Stimulated activated CD8-positive, alpha-beta memory T cell treated with anti-CD3 and anti-CD28 coated beads, Interleukin-7, amount 100 ng/mL, for 48 hours (primary cell): ENCODE results near the gene APC.
"Not testable (repeated sequence)": the region's sequence is repeated elsewhere in the genome, so short reads cannot be mapped to it uniquely, and the experiment has no call there.

Experiments
- DNase-seq, 2 donors: peaks; one replicate each; pipeline ENCODE4 v3.0.0-alpha.2; 2020; ENCODE audit warnings: low read depth in 1 of 2; ENCODE audit errors: extremely low read depth in 1 of 2

APC gene

GRCh38 chr5:112713206-112713605, 24.5 kb upstream of the APC start:
- no peak for DNase-seq

- DNase-seq, result not testable (repeated sequence)
Observed at GRCh38 chr5:112716895-112717294, 20.8 kb upstream of the APC start.

- no peak for DNase-seq
Observed at GRCh38 chr5:112717506-112718082, 20.1 kb upstream of the APC start.

- DNase-seq, result no peak
Observed at GRCh38 chr5:112718344-112718743, 19.3 kb upstream of the APC start.

GRCh38 chr5:112720576-112720975, 17.1 kb upstream of the APC start:
- DNase-seq, result no peak

- DNase-seq, result no peak
Observed at GRCh38 chr5:112724901-112725300, 12.8 kb upstream of the APC start.

GRCh38 chr5:112729630-112730029, 8.1 kb upstream of the APC start:
- no peak for DNase-seq

- no peak for DNase-seq
Observed at GRCh38 chr5:112732131-112732530, 5.6 kb upstream of the APC start.

- no peak for DNase-seq
Observed at GRCh38 chr5:112733586-112733985, 4.1 kb upstream of the APC start.

GRCh38 chr5:112734597-112734996, 3.1 kb upstream of the APC start:
- no peak for DNase-seq

GRCh38 chr5:112735702-112736101, 2.0 kb upstream of the APC start:
- DNase-seq, result no peak

GRCh38 chr5:112737070-112737462, 619 bp upstream of the APC start:
- no peak for DNase-seq

GRCh38 chr5:112738191-112738560, 491 bp downstream of the APC start:
- DNase-seq, result no peak

- DNase-seq, result no peak
Observed at GRCh38 chr5:112742424-112742823, 4.7 kb downstream of the APC start.

- DNase-seq, result no peak
Observed at GRCh38 chr5:112743631-112744030, 5.9 kb downstream of the APC start.

- DNase-seq, result no peak
Observed at GRCh38 chr5:112752335-112752734, 14.7 kb downstream of the APC start.

GRCh38 chr5:112755703-112756102, 18.0 kb downstream of the APC start:
- DNase-seq, result no peak

- DNase-seq, result no peak
Observed at GRCh38 chr5:112757468-112758208, 20.0 kb downstream of the APC start.

- DNase-seq, result no peak
Observed at GRCh38 chr5:112758676-112759075, 21.0 kb downstream of the APC start.

- DNase-seq, result no peak
Observed at GRCh38 chr5:112762113-112762810, 24.6 kb downstream of the APC start.

GRCh38 chr5:112763165-112763564, 25.5 kb downstream of the APC start:
- DNase-seq, result no peak

GRCh38 chr5:112772124-112772523, 34.4 kb downstream of the APC start:
- no peak for DNase-seq
